OCI-LY1 (cell line): ENCODE results near the gene COL25A1.

ENCODE experiments used
- H2AFZ ChIP-seq: fragments of 200-600 bp; sonication (generic), shearing (Covaris generic); 2 replicates; pipeline ENCODE4 v1.6.0; 2014; ENCODE audit warnings: antibody characterized with exemption, mild to moderate bottlenecking, low read length
- H3F3A ChIP-seq: fragments of 200-600 bp; sonication (generic), shearing (Covaris generic); 2 replicates; pipeline ENCODE4 v1.6.0; 2014; ENCODE audit warnings: mild to moderate bottlenecking, antibody characterized with exemption, low read length, moderate library complexity; ENCODE audit not compliant: insufficient read depth
- H3K27ac ChIP-seq: fragments of 200-600 bp; sonication (generic); 2 replicates; pipeline ENCODE4 v1.5.1; 2014; ENCODE audit warnings: low read length, mixed run types, mild to moderate bottlenecking, low read depth; ENCODE audit not compliant: poor library complexity, severe bottlenecking
- H3K27me3 ChIP-seq: fragments of 200-600 bp; sonication (generic); 2 replicates; pipeline ENCODE4 v1.6.0; 2014; ENCODE audit warnings: antibody characterized with exemption, mild to moderate bottlenecking, low read length, moderate library complexity; ENCODE audit not compliant: insufficient read depth
- H3K36me3 ChIP-seq: fragments of 200-600 bp; sonication (generic); 2 replicates; pipeline ENCODE4 v1.6.1; 2014; ENCODE audit warnings: mild to moderate bottlenecking, antibody characterized with exemption, low read length, moderate library complexity, mixed read lengths; ENCODE audit not compliant: insufficient read depth
- H3K4me1 ChIP-seq: fragments of 200-600 bp; sonication (generic); 2 replicates; pipeline ENCODE4 v1.5.1; 2014; ENCODE audit warnings: mild to moderate bottlenecking, low read length, moderate library complexity; ENCODE audit not compliant: insufficient read depth, severe bottlenecking
- H3K4me2 ChIP-seq: fragments of 200-600 bp; sonication (generic), shearing (Covaris generic); 2 replicates; pipeline ENCODE4 v1.6.1; 2014; ENCODE audit warnings: low read length
- H3K4me3 ChIP-seq: fragments of 200-600 bp; sonication (generic); 2 replicates; pipeline ENCODE4 v1.5.1; 2014; ENCODE audit warnings: low read length, low read depth, mild to moderate bottlenecking, mixed read lengths; ENCODE audit not compliant: poor library complexity, severe bottlenecking
- H3K79me2 ChIP-seq: fragments of 200-600 bp; shearing (Covaris generic); 2 replicates; pipeline ENCODE4 v1.6.1; 2016; ENCODE audit warnings: mixed run types, low read length, mixed read lengths; ENCODE audit not compliant: insufficient read depth
- H3K9ac ChIP-seq: fragments of 200-600 bp; sonication (generic), shearing (Covaris generic); 2 replicates; pipeline ENCODE4 v1.6.1; 2014; ENCODE audit warnings: mild to moderate bottlenecking, low read length, mixed read lengths
- H3K9me2 ChIP-seq: fragments of 200-600 bp; sonication (generic), shearing (Covaris generic); 2 replicates; pipeline ENCODE4 v1.6.1; 2014; ENCODE audit warnings: low read depth, mild to moderate bottlenecking, low read length, mixed read lengths
- H3K9me3 ChIP-seq: fragments of 200-600 bp; shearing (Covaris generic); 2 replicates; pipeline ENCODE4 v1.6.1; 2014; ENCODE audit warnings: low read length, mixed read lengths
- H4K20me1 ChIP-seq: fragments of 200-600 bp; sonication (generic), shearing (Covaris generic); 2 replicates; pipeline ENCODE4 v1.6.0; 2016; ENCODE audit warnings: mild to moderate bottlenecking, low read length; ENCODE audit not compliant: insufficient read depth
- EZH2 ChIP-seq: fragments of 200-600 bp; sonication (generic), shearing (Covaris generic); IDR thresholded peaks from 2 replicates; pipeline ENCODE4 v1.8.0; 2017; ENCODE audit warnings: borderline replicate concordance, mixed run types, mild to moderate bottlenecking, antibody characterized with exemption, low read length, moderate library complexity, mixed read lengths
- TF ChIP-seq, protein P1 (sequence below): fragments of 200-600 bp; sonication (generic), shearing (Covaris generic); IDR thresholded peaks from 2 replicates; pipeline ENCODE4 v1.5.1; 2017; ENCODE audit warnings: mild to moderate bottlenecking, antibody characterized with exemption, low read length, moderate library complexity, mixed read lengths

Gene COL25A1

DNA sequence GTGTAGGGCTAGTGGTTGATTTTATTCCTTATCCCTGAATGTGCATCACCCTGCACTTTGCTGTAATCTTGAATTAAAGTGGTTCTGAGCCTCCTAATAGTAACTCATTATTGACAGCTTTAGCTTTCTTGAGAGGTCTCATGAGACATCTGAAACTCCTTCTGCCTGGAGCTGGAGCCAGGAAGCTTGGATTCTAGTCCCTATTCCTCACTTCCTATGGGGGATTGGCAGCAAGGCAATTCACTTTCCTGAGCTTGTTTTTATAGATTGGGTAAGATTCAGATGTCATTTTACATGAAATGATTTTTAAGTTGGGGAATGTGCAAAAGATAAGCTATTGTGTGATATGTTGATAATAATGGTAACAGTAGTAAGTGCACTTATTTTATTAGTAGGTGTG is 522.5 kb downstream of the COL25A1 start:
- H3K4me1 ChIP-seq: no peaks in the 10 kb centered on the region

DNA sequence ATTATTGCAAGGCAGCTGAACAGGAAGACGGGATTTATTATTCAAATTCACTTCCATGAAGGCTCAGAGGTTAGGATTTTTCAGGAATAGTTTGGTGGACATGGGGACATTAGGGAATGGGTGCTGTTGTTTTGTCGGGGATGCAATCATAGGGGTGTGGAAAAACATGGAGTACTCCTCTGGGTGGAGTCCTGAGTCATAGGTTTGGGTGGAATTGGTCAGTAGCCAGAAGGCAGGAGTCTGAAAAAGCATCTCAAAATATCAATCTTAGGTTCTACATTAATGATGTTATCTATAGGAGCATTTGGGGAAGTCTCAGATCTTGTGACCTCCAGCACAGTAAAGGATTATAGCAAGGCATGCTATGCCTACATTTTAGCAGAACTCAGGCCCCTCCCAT is 525.1 kb downstream of the COL25A1 start:
- H2AFZ ChIP-seq: no peak overlapping the region

More for the DNA sequence above, 522.5 kb downstream of the COL25A1 start:
- no peak for TF ChIP-seq EZH2
- TF ChIP-seq, protein P1, sequence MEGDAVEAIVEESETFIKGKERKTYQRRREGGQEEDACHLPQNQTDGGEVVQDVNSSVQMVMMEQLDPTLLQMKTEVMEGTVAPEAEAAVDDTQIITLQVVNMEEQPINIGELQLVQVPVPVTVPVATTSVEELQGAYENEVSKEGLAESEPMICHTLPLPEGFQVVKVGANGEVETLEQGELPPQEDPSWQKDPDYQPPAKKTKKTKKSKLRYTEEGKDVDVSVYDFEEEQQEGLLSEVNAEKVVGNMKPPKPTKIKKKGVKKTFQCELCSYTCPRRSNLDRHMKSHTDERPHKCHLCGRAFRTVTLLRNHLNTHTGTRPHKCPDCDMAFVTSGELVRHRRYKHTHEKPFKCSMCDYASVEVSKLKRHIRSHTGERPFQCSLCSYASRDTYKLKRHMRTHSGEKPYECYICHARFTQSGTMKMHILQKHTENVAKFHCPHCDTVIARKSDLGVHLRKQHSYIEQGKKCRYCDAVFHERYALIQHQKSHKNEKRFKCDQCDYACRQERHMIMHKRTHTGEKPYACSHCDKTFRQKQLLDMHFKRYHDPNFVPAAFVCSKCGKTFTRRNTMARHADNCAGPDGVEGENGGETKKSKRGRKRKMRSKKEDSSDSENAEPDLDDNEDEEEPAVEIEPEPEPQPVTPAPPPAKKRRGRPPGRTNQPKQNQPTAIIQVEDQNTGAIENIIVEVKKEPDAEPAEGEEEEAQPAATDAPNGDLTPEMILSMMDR: no peak
- Histone ChIP-seq H3K9me2 (no peaks in the 10 kb centered on the region), H4K20me1 (no peaks in the 10 kb centered on the region), H3K9ac (no peak overlapping the region), H3K79me2 (no peaks in the 10 kb centered on the region), H3K27me3 (0 out of 2 replicates have a peak, but pooled peaks cover 3% of the 10 kb centered on the region), H3K36me3 (no peaks in the 10 kb centered on the region), H3K4me2 (no peak overlapping the region), H3F3A (no peaks in the 10 kb centered on the region), H3K9me3 (no peaks in the 10 kb centered on the region), H3K27ac (no peak overlapping the region), H3K4me3 (no peak overlapping the region), H2AFZ (no peak overlapping the region)

DNA sequence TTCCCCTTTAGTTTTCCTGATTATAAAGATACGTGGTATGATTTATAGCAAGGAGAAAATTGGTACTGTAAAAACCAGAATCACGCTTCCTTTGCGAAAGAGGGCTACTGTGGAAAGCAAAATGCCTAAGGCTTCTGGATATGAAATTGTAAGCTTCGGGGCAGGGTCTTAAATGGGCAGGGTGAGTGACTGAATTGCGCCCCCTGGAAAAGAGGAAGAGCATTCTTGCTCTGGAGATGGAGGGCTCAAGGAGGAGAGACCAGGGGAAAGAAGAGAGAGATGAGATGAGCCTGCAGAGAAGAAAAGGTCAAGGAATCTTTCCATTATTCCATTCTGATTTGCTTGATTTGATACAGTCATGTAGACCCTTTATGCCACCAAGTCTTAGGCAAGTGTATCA is 526.5 kb downstream of the COL25A1 start:
- H3F3A ChIP-seq: no peaks in the 10 kb centered on the region
- H4K20me1 ChIP-seq: no peaks in the 10 kb centered on the region
- H3K27ac ChIP-seq: no peak overlapping the region
- H3K4me2 ChIP-seq: no peak overlapping the region
- no peaks in the 10 kb centered on the region for H3K36me3 ChIP-seq
- no peaks in the 10 kb centered on the region for H3K9me2 ChIP-seq
- H3K27me3 ChIP-seq: 0 out of 2 replicates have a peak, but pooled peaks cover 3% of the 10 kb centered on the region
- H3K79me2 ChIP-seq: no peaks in the 10 kb centered on the region
- no peak for TF ChIP-seq EZH2
- TF ChIP-seq, protein P1: no peak
- no peak overlapping the region for H3K9ac ChIP-seq
- no peak overlapping the region for H2AFZ ChIP-seq
- no peaks in the 10 kb centered on the region for H3K9me3 ChIP-seq
- no peaks in the 10 kb centered on the region for H3K4me1 ChIP-seq
- no peak overlapping the region for H3K4me3 ChIP-seq

More for the DNA sequence above, 525.1 kb downstream of the COL25A1 start:
- no peaks in the 10 kb centered on the region for H3K9me2 ChIP-seq
- H3K36me3 ChIP-seq: no peaks in the 10 kb centered on the region
- no peaks in the 10 kb centered on the region for H3K9me3 ChIP-seq
- no peak overlapping the region for H3K4me3 ChIP-seq
- H3K27ac ChIP-seq: no peak overlapping the region
- no peak overlapping the region for H3K9ac ChIP-seq
- H4K20me1 ChIP-seq: no peaks in the 10 kb centered on the region
- H3K79me2 ChIP-seq: no peaks in the 10 kb centered on the region
- 0 out of 2 replicates have a peak, but pooled peaks cover 3% of the 10 kb centered on the region for H3K27me3 ChIP-seq
- H3K4me1 ChIP-seq: no peaks in the 10 kb centered on the region
- TF ChIP-seq, protein P1: no peak
- TF ChIP-seq EZH2: no peak
- no peaks in the 10 kb centered on the region for H3F3A ChIP-seq
- no peak overlapping the region for H3K4me2 ChIP-seq
